ENCODE results near the gene EME2. TPM values are rescaled to one million over a fixed set of nuclear protein-coding genes. Genes with fewer than 3 reads are reported as not detected.

The EME2 gene
- total RNA-seq, 1 experiment from 2014 or later = 36.3 TPM

GRCh38 chr16:1818873-1819525 lies 46.4 kb downstream of the EME2 start:
- H3K4me1 ChIP-seq (ENCODE audit: control insufficient read depth in 1 of 2, insufficient read depth in 2 of 2, low read length in 2 of 2) = no peaks in the 10 kb centered on the region
- no peak overlapping the region for H3K9ac ChIP-seq (ENCODE audit: low read length)
- no peak for DNase-seq (ENCODE audit: low read depth, low spot score)
- no peak for ATAC-seq
- H3K27me3 ChIP-seq (ENCODE audit: insufficient read depth, low read length) = no peaks in the 10 kb centered on the region
- 0 out of 4 replicates have a peak, but pooled peaks cover 2 to 5% of the 10 kb centered on the region in 2 experiments for H3K36me3 ChIP-seq (ENCODE audit: control insufficient read depth in 1 of 2, insufficient read depth in 2 of 2, low read length in 2 of 2)
- no peaks in the 10 kb centered on the region for H3K9me3 ChIP-seq (ENCODE audit: control insufficient read depth in 1 of 2, insufficient read depth in 1 of 2, low read depth in 1 of 2, low read length in 2 of 2)
- intact Hi-C loops (cut with micrococcal nuclease) = no loop called here
- ChIA-PET RAD21 (ENCODE audit: low non-redundant PET in 1 of 2, low total read pairs in 2 of 2, uncharacterized antibody in 2 of 2, unreplicated experiment in 2 of 2) (no interaction called here), CTCF (no interaction called here), POLR2A (no interaction called here)
- no peak overlapping the region for H3K27ac ChIP-seq (ENCODE audit: low read depth, low read length)
- no peaks in the 10 kb centered on the region for H3K9me2 ChIP-seq (ENCODE audit: insufficient read depth)
- no peak overlapping the region for H3K4me3 ChIP-seq (replicated peaks in 1 of 2; ENCODE audit: low read depth in 1 of 2, low read length in 2 of 2)
- H3K79me2 ChIP-seq (ENCODE audit: insufficient read depth, low read length) = no peaks in the 10 kb centered on the region
- no peaks in the 10 kb centered on the region for H4K20me1 ChIP-seq (ENCODE audit: insufficient read depth)
- no TSS peak for BruUV-seq (replicated peaks)
- no peak overlapping the region for H2AFZ ChIP-seq (ENCODE audit: low read depth, low read length, poor library complexity, severe bottlenecking)
- no peak overlapping the region for H3K4me2 ChIP-seq (ENCODE audit: low read length)
- no peak for TF ChIP-seq CEBPB (IDR thresholded peaks at IDR 0.05; ENCODE audit: low read depth)
- no peak for TF ChIP-seq ELF1 (IDR thresholded peaks at IDR 0.05; ENCODE audit: borderline replicate concordance, low read depth)
- no peak for TF ChIP-seq SP1 (IDR thresholded peaks at IDR 0.05; ENCODE audit: low read depth)
- TF ChIP-seq, protein P1, sequence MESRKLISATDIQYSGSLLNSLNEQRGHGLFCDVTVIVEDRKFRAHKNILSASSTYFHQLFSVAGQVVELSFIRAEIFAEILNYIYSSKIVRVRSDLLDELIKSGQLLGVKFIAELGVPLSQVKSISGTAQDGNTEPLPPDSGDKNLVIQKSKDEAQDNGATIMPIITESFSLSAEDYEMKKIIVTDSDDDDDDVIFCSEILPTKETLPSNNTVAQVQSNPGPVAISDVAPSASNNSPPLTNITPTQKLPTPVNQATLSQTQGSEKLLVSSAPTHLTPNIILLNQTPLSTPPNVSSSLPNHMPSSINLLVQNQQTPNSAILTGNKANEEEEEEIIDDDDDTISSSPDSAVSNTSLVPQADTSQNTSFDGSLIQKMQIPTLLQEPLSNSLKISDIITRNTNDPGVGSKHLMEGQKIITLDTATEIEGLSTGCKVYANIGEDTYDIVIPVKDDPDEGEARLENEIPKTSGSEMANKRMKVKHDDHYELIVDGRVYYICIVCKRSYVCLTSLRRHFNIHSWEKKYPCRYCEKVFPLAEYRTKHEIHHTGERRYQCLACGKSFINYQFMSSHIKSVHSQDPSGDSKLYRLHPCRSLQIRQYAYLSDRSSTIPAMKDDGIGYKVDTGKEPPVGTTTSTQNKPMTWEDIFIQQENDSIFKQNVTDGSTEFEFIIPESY (IDR thresholded peaks at IDR 0.05; ENCODE audit: extremely low read depth, insufficient replicate concordance, low read length) = no peak
- TF ChIP-seq SRF (IDR thresholded peaks at IDR 0.05; ENCODE audit: low read depth) = no peak
- no peak for TF ChIP-seq RAD21 (IDR thresholded peaks at IDR 0.05; ENCODE audit: low read depth)
- no peak for TF ChIP-seq EGR1 (IDR thresholded peaks at IDR 0.05; ENCODE audit: low read depth)
- TF ChIP-seq ZNF274 (IDR thresholded peaks at IDR 0.05; ENCODE audit: low read depth, low read length) = no peak
- TF ChIP-seq CBX3 (IDR thresholded peaks at IDR 0.05; ENCODE audit: low read depth) = no peak
- TF ChIP-seq EZH2 (IDR thresholded peaks at IDR 0.05) = no peak
- no peak for TF ChIP-seq CTCF (IDR thresholded peaks at IDR 0.05 in 2 of 3, conservative IDR thresholded peaks at IDR 0.05 in 1 of 3; ENCODE audit: borderline replicate concordance in 1 of 3, insufficient read depth in 1 of 3, low read depth in 2 of 3, low read length in 2 of 3)
- no peak for TF ChIP-seq EZH2phosphoT487 (IDR thresholded peaks at IDR 0.05; ENCODE audit: borderline replicate concordance)
- TF ChIP-seq, protein P2, sequence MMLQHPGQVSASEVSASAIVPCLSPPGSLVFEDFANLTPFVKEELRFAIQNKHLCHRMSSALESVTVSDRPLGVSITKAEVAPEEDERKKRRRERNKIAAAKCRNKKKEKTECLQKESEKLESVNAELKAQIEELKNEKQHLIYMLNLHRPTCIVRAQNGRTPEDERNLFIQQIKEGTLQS (IDR thresholded peaks at IDR 0.05) = no peak
